Measurements from ENCODE around the gene EDC3.
"Not testable (repeated sequence)": the region's sequence is repeated elsewhere in the genome, so short reads cannot be mapped to it uniquely, and the experiment has no call there.

EDC3 gene

DNA sequence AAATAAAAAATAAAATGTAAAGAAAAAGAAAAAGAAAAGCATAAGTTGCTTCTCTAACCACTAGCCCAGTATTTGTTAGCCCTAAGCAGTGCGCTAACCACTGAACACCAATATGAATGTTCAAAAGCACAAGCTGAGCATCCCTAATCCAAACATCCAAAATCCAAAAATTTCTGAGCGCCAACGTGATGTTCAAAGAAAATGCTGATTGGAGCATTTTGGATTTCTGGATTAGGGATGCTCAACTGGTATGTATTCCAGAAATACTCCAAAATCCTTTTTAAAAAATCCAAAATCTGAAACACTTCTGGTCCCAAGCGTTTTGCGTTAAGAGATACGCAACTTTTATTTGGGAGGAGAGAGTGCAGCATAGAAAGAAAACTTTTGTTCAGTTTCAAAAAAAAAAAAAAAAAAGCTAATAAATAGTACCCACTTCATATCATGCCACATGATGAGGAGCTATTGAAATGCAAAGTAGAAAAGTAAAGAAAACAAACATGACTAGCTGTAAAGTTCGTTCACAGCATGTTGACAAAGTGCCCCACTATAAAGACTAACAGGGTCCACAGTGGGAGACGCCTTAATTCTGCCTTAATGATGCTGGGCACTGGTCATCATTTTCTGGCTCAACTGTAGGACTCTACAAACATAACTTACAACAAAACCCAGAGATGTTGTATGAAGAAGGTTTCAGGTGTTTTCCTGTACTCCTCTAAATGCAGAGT lies 32.4 kb downstream of the EDC3 start:
- no peak overlapping the region for H3K9ac ChIP-seq (ENCODE audit: low read length)
- peaks cover 5% of the 10 kb centered on the region for H3K79me1 ChIP-seq (ENCODE audit: low read length)
- H3K4me1 ChIP-seq (ENCODE audit: control insufficient read depth, low read depth, low read length): no peaks in the 10 kb centered on the region
- no peak overlapping the region for H2BK120ac ChIP-seq (ENCODE audit: low read depth, low read length)
- DNase-seq: no peak
- WGBS (ENCODE audit: extremely low coverage, insufficient coverage, low lambda C conversion rate): no CpG with 5 or more reads among the region's 8 CpGs
- no peaks in the 10 kb centered on the region for H3K36me3 ChIP-seq (ENCODE audit: control insufficient read depth, insufficient read depth, low read length)
- H3K27ac ChIP-seq (ENCODE audit: low read depth, low read length): no peak overlapping the region
- H3K79me2 ChIP-seq (ENCODE audit: control insufficient read depth, insufficient read depth, low read length): no peaks in the 10 kb centered on the region
- no peak overlapping the region for H4K5ac ChIP-seq (ENCODE audit: low read length)
- no peak overlapping the region for H3K23ac ChIP-seq (ENCODE audit: low read length)
- no peak overlapping the region for H2BK15ac ChIP-seq (replicated peaks; ENCODE audit: low read depth)
- no peak overlapping the region for H3K4me2 ChIP-seq (ENCODE audit: low read length)
- no peak overlapping the region for H2BK5ac ChIP-seq (ENCODE audit: low read length)
- no peaks in the 10 kb centered on the region for H3K27me3 ChIP-seq (ENCODE audit: insufficient read depth, low read length, poor library complexity)
- no peak overlapping the region for H3K4me3 ChIP-seq (ENCODE audit: low read length)
- no peak overlapping the region for H3K18ac ChIP-seq (ENCODE audit: low read length)
- no peak overlapping the region for H3K56ac ChIP-seq (ENCODE audit: low read length)
- H2AK5ac ChIP-seq (ENCODE audit: low read length): no peak overlapping the region
- H3K4ac ChIP-seq (ENCODE audit: low read depth, low read length): no peak overlapping the region
- H4K8ac ChIP-seq (ENCODE audit: low read depth, low read length): no peak overlapping the region

GRCh38 chr15:74662064-74662860 lies 33.6 kb downstream of the EDC3 start:
- Histone ChIP-seq H3K36me3 (ENCODE audit: control insufficient read depth, insufficient read depth, low read length) (no peaks in the 10 kb centered on the region), H3K4me3 (ENCODE audit: low read length) (no peak overlapping the region), H3K27me3 (ENCODE audit: insufficient read depth, low read length, poor library complexity) (no peaks in the 10 kb centered on the region), H4K5ac (ENCODE audit: low read length) (no peak overlapping the region), H3K4me2 (ENCODE audit: low read length) (no peak overlapping the region), H3K27ac (ENCODE audit: low read depth, low read length) (peak overlapping the region; percentile 28), H3K79me1 (ENCODE audit: low read length) (peaks cover 9% of the 10 kb centered on the region), H3K4ac (ENCODE audit: low read depth, low read length) (no peak overlapping the region), H2AK5ac (ENCODE audit: low read length) (no peak overlapping the region), H3K9ac (ENCODE audit: low read length) (no peak overlapping the region), H3K79me2 (ENCODE audit: control insufficient read depth, insufficient read depth, low read length) (peaks cover 1% of the 10 kb centered on the region), H2BK15ac (replicated peaks; ENCODE audit: low read depth) (no peak overlapping the region), H3K56ac (ENCODE audit: low read length) (no peak overlapping the region), H3K18ac (ENCODE audit: low read length) (no peak overlapping the region), H3K23ac (ENCODE audit: low read length) (no peak overlapping the region), H2BK120ac (ENCODE audit: low read depth, low read length) (no peak overlapping the region), H2BK5ac (ENCODE audit: low read length) (no peak overlapping the region), H4K8ac (ENCODE audit: low read depth, low read length) (no peak overlapping the region), H3K4me1 (ENCODE audit: control insufficient read depth, low read depth, low read length) (no peaks in the 10 kb centered on the region)
- no CpG with 5 or more reads among the region's 4 CpGs for WGBS (ENCODE audit: extremely low coverage, insufficient coverage, low lambda C conversion rate)
- no peak for DNase-seq

- not testable (repeated sequence) for H3K23ac ChIP-seq (ENCODE audit: low read length); H3K4me2 ChIP-seq (ENCODE audit: low read length); H3K4ac ChIP-seq (ENCODE audit: low read depth, low read length); H2BK5ac ChIP-seq (ENCODE audit: low read length); H4K5ac ChIP-seq (ENCODE audit: low read length); H3K4me1 ChIP-seq (ENCODE audit: control insufficient read depth, low read depth, low read length); H3K18ac ChIP-seq (ENCODE audit: low read length); H4K8ac ChIP-seq (ENCODE audit: low read depth, low read length); H3K79me2 ChIP-seq (ENCODE audit: control insufficient read depth, insufficient read depth, low read length); H3K56ac ChIP-seq (ENCODE audit: low read length); H3K36me3 ChIP-seq (ENCODE audit: control insufficient read depth, insufficient read depth, low read length); H3K9ac ChIP-seq (ENCODE audit: low read length); H2AK5ac ChIP-seq (ENCODE audit: low read length); DNase-seq; H3K27me3 ChIP-seq (ENCODE audit: insufficient read depth, low read length, poor library complexity); H3K4me3 ChIP-seq (ENCODE audit: low read length); H3K27ac ChIP-seq (ENCODE audit: low read depth, low read length); H2BK120ac ChIP-seq (ENCODE audit: low read depth, low read length); H2BK15ac ChIP-seq (replicated peaks; ENCODE audit: low read depth)
- peaks cover 11% of the 10 kb centered on the region for H3K79me1 ChIP-seq (ENCODE audit: low read length)
- no CpG with 5 or more reads among the region's 8 CpGs for WGBS (ENCODE audit: extremely low coverage, insufficient coverage, low lambda C conversion rate)
These were observed 34.5 kb downstream of the EDC3 start for GRCh38 chr15:74661280-74661679.

GRCh38 chr15:74657846-74658245 lies 38.0 kb downstream of the EDC3 start:
- no peak overlapping the region for H3K56ac ChIP-seq (ENCODE audit: low read length)
- H2BK120ac ChIP-seq (ENCODE audit: low read depth, low read length): no peak overlapping the region
- no peaks in the 10 kb centered on the region for H3K4me1 ChIP-seq (ENCODE audit: control insufficient read depth, low read depth, low read length)
- peak; percentile 4 for DNase-seq
- H3K4ac ChIP-seq (ENCODE audit: low read depth, low read length): no peak overlapping the region
- no peak overlapping the region for H3K27ac ChIP-seq (ENCODE audit: low read depth, low read length)
- no peak overlapping the region for H2AK5ac ChIP-seq (ENCODE audit: low read length)
- no peak overlapping the region for H4K5ac ChIP-seq (ENCODE audit: low read length)
- H3K79me2 ChIP-seq (ENCODE audit: control insufficient read depth, insufficient read depth, low read length): peaks cover 2% of the 10 kb centered on the region
- no peak overlapping the region for H3K4me2 ChIP-seq (ENCODE audit: low read length)
- no peaks in the 10 kb centered on the region for H3K27me3 ChIP-seq (ENCODE audit: insufficient read depth, low read length, poor library complexity)
- H3K4me3 ChIP-seq (ENCODE audit: low read length): no peak overlapping the region
- no CpG with 5 or more reads among the region's 3 CpGs for WGBS (ENCODE audit: extremely low coverage, insufficient coverage, low lambda C conversion rate)
- H3K79me1 ChIP-seq (ENCODE audit: low read length): peaks cover 11% of the 10 kb centered on the region
- no peak overlapping the region for H3K18ac ChIP-seq (ENCODE audit: low read length)
- H3K36me3 ChIP-seq (ENCODE audit: control insufficient read depth, insufficient read depth, low read length): peaks cover 2% of the 10 kb centered on the region
- H2BK5ac ChIP-seq (ENCODE audit: low read length): no peak overlapping the region
- H3K9ac ChIP-seq (ENCODE audit: low read length): no peak overlapping the region
- no peak overlapping the region for H4K8ac ChIP-seq (ENCODE audit: low read depth, low read length)
- H2BK15ac ChIP-seq (replicated peaks; ENCODE audit: low read depth): no peak overlapping the region
- no peak overlapping the region for H3K23ac ChIP-seq (ENCODE audit: low read length)

DNA sequence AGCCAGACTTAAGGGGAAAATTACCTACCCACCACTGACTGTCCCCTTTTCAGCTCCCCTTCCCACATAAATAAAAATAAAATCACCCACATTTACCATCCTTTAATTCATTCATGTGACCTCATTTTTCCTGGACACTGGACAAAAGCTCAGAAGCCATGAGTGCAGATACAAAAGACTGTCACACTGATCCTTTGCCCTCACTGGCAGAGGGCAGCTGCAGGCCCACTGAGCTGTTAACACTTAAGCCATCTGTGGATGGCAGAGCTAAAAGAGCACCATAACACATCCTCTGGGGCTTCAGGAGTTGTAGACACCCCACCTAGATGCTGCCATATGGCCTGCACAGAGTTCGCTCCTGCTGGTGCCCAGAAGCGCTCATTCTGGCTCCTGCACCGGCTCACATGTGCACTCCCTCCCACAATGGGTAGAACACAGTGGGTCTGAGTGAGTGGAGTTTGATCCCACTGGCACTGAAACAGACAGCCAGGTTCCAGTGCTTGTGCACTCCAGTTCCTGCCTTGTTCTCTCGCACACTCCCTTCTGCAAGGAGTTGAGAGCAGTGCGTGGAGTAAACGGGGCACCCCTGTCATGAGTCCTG lies 38.8 kb downstream of the EDC3 start:
- Histone ChIP-seq H3K4ac (ENCODE audit: low read depth, low read length) (no peak overlapping the region), H3K4me2 (ENCODE audit: low read length) (no peak overlapping the region), H3K4me3 (ENCODE audit: low read length) (no peak overlapping the region), H2BK15ac (replicated peaks; ENCODE audit: low read depth) (no peak overlapping the region), H3K23ac (ENCODE audit: low read length) (no peak overlapping the region), H4K5ac (ENCODE audit: low read length) (no peak overlapping the region), H3K27ac (ENCODE audit: low read depth, low read length) (no peak overlapping the region), H2AK5ac (ENCODE audit: low read length) (no peak overlapping the region), H3K79me2 (ENCODE audit: control insufficient read depth, insufficient read depth, low read length) (peaks cover 2% of the 10 kb centered on the region), H3K4me1 (ENCODE audit: control insufficient read depth, low read depth, low read length) (no peaks in the 10 kb centered on the region), H3K9ac (ENCODE audit: low read length) (no peak overlapping the region), H3K56ac (ENCODE audit: low read length) (no peak overlapping the region), H3K18ac (ENCODE audit: low read length) (no peak overlapping the region), H4K8ac (ENCODE audit: low read depth, low read length) (no peak overlapping the region), H2BK5ac (ENCODE audit: low read length) (no peak overlapping the region), H3K36me3 (ENCODE audit: control insufficient read depth, insufficient read depth, low read length) (peaks cover 2% of the 10 kb centered on the region), H3K27me3 (ENCODE audit: insufficient read depth, low read length, poor library complexity) (no peaks in the 10 kb centered on the region), H3K79me1 (ENCODE audit: low read length) (peaks cover 6% of the 10 kb centered on the region), H2BK120ac (ENCODE audit: low read depth, low read length) (no peak overlapping the region)
- no CpG with 5 or more reads among the region's 6 CpGs for WGBS (ENCODE audit: extremely low coverage, insufficient coverage, low lambda C conversion rate)
- DNase-seq: no peak
